ENCODE data around the gene KRTAP5-9.

GRCh38 chr11:71565263-71565662 lies 17.0 kb downstream of the KRTAP5-9 start, which contains the start of gene KRTAP5-10:
- TF ChIP-seq, protein P1, sequence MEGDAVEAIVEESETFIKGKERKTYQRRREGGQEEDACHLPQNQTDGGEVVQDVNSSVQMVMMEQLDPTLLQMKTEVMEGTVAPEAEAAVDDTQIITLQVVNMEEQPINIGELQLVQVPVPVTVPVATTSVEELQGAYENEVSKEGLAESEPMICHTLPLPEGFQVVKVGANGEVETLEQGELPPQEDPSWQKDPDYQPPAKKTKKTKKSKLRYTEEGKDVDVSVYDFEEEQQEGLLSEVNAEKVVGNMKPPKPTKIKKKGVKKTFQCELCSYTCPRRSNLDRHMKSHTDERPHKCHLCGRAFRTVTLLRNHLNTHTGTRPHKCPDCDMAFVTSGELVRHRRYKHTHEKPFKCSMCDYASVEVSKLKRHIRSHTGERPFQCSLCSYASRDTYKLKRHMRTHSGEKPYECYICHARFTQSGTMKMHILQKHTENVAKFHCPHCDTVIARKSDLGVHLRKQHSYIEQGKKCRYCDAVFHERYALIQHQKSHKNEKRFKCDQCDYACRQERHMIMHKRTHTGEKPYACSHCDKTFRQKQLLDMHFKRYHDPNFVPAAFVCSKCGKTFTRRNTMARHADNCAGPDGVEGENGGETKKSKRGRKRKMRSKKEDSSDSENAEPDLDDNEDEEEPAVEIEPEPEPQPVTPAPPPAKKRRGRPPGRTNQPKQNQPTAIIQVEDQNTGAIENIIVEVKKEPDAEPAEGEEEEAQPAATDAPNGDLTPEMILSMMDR (IDR thresholded peaks at IDR 0.05; ENCODE audit: low read depth, low read length, missing input control), result no peak
- TF ChIP-seq, protein P2, sequence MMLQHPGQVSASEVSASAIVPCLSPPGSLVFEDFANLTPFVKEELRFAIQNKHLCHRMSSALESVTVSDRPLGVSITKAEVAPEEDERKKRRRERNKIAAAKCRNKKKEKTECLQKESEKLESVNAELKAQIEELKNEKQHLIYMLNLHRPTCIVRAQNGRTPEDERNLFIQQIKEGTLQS (IDR thresholded peaks at IDR 0.05), result no peak
- TF ChIP-seq TAF1 (conservative IDR thresholded peaks at IDR 0.05), result no peak
- TF ChIP-seq REST (IDR thresholded peaks at IDR 0.05), result no peak
- TF ChIP-seq JUND (IDR thresholded peaks at IDR 0.05), result no peak
- TF ChIP-seq FOXA1 (IDR thresholded peaks at IDR 0.05), result no peak
- TF ChIP-seq MAX (IDR thresholded peaks at IDR 0.05), result no peak
- TF ChIP-seq RAD21 (IDR thresholded peaks at IDR 0.05), result no peak
- no peak for TF ChIP-seq NR2F2 (IDR thresholded peaks at IDR 0.05)
- TF ChIP-seq YY1 (IDR thresholded peaks at IDR 0.05), result no peak
- no peak for TF ChIP-seq SP1 (IDR thresholded peaks at IDR 0.05)
- no peak for TF ChIP-seq ZBTB33 (IDR thresholded peaks at IDR 0.05)
- no peak for TF ChIP-seq GABPA (IDR thresholded peaks at IDR 0.05 in 1 of 2, conservative IDR thresholded peaks at IDR 0.05 in 1 of 2)
- TF ChIP-seq RXRA (IDR thresholded peaks at IDR 0.05), result no peak

Measured in liver (tissue), 3 donors.